ENCODE results near the gene KRT86. TPM values are rescaled to one million over a fixed set of nuclear protein-coding genes. Genes with fewer than 3 reads are reported as not detected.
"Not testable (repeated sequence)": the region's sequence is repeated elsewhere in the genome, so short reads cannot be mapped to it uniquely, and the experiment has no call there.

Gene KRT86
- total RNA-seq, 1 experiment from 2014 or later = 0.40 TPM

DNA sequence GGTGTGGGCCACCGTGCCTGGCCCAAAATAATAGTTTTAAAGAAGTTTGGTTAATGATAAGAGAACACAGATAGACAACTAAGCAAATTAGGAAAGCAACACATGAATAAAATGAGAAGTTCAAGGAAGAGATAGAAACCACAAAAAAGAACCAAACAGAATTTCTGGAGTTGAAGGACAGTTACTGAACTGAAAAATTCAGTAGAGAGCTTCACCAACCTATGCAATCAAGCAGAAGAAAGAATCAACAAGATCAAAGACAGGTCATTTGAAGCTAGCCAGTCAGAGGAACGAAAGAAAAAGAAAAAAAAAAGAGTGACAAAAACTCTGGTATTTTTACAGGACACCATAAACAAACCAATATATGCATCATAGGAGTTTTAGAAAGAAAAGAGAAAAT is 62.2 kb downstream of the KRT86 start:
- DNase-seq (ENCODE audit: low read depth) = no peak

DNA sequence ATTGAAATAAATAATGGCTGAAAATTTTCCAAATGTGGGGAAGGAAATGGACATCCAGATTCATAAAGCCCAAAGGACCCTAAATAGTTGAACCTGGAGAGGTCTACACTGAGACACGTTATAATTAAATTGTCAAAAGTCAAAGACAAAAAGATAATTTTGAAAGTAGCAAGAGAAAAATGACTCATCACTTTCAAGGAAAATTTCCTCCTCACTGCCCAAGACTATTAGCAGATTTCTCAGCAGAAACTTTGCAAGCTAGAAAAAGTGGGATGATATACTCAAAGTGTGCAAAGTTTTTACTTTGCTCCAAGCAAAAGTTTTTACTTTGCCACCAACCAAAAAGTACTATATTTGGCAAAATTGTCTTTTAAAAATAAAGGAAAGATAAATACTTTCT is 62.6 kb downstream of the KRT86 start:
- no peak for DNase-seq (ENCODE audit: low read depth)

DNA sequence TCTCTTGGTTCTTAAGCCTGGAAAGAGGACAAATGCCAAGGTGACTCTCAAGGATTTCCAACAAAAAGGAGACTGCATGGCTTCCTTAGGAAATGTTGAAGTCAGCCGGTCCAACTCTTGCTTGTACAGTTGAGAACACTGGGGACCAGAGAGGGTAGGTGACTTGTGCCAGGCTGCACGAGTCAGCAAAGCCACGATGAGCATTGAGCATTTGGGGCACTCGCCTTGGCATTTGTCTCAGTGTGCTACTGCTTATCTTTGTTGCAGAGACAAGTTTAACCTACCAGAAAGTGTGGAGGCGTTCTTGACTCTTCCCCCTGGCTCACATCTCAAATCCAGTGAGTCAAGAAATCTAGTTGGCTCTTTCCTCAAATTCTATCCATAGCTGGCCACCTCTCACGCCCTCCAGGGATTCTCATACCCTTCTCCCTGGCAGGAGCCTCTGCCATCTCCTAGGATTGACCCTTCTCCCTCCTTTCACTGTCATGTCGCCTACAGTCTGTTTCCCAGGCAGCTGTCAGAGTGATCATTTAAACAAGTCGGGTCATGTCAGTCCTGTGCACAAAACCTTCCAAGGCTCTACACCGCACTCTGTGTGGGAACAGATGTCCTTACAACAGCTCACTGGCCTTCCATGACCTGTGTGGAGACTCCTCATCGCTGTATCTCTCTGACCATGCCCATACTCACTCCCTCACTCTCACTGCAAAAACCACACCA is 64.0 kb downstream of the KRT86 start:
- no peak for DNase-seq (ENCODE audit: low read depth)

DNA sequence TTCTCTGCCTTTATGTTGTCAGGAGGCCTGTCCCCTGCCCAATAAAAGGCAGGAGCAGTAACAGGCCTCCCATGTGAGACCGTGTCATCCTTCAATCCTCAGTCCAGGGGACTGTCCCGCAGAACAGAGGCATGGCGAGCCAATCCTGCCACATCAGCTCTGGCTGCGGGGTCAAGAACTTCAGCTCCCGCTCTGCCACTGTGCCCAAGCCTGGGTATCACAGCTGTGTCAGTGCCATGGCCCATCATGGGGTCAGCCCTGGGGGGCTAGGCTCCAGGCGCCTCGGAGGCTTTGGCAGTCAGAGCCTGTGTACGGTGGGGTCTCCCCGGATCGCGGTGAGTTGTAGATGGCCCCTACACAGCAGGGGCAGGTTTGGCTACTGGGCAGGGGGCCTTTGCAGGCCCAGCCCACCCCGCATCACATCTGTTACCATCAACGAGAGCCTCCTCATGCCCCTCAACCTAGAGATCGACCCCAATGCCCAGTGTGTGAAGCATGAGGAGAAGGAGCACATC is 66.7 kb downstream of the KRT86 start:
- DNase-seq (ENCODE audit: low read depth) = no peak

DNA sequence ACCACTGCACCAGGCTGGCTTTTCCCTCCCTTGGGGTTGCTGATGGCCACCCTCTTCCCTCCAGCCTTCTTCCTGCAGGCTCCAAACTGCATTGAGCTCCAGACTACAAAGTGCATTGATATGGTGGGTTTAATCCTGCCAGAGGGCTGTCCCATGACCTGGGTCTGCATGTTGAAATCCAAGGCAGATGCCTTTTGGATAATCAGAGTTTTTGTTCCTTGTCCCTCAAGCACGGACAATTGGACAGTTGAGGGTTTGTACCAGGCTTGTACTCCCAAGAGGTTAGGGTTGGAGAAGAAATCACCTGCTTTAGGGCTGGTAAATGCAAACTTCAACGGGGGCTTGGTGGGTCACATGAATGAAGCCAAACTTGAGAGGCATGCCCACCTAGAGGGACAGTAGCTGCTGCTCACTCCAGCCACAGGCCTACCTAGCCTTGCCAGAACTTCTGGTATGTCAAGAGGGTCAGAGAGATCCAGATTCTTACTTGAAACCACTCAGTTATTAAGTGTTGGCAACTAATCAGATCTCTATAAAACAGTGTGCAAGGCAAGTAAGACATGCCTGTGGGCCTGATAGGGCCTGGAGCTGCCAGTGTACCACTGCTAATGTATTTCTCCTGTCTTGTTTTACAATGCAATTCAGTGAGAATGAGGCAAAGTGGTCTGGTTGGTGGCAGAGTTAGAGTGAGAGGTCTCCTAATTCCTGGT is 68.5 kb downstream of the KRT86 start:
- DNase-seq (ENCODE audit: low read depth) = no peak

DNA sequence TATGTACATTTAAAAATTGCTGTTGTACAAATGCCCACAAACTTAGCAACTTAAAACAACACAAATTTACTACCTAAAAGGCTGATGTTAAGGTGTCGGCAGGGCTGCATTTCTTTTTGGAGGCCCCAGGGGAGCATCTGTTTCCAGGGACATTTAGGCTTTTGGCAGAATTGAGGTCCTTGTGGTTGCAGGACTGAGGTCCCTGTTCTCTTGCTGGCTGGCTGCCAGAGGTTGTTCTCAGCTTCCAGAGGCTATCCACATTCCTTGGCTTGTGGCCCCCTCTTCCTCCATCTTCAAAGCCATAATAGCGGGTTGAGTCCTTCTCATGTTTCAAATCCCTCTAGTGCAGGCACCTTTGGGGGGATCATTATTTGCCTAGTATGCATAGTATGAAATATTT is 69.1 kb downstream of the KRT86 start:
- no peak for DNase-seq (ENCODE audit: low read depth)

DNA sequence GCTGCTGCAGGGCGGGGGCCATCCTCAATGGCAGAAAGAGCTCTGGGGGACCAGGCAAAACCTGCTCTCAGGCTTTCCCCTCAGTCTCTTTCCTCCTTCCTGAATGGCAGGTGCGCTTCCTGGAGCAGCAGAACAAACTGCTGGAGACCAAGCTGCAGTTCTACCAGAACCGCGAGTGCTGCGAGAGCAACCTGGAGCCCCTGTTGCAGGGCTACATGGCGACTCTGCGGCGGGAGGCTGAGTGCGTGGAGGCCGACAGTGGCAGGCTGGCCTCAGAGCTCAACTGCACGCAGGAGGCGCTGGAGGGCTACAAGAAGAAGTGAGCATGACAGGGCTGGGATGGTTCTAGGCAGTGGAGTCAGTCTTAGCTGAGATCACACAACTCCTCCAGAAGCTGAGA is 69.7 kb downstream of the KRT86 start:
- DNase-seq (ENCODE audit: low read depth) = no peak

DNA sequence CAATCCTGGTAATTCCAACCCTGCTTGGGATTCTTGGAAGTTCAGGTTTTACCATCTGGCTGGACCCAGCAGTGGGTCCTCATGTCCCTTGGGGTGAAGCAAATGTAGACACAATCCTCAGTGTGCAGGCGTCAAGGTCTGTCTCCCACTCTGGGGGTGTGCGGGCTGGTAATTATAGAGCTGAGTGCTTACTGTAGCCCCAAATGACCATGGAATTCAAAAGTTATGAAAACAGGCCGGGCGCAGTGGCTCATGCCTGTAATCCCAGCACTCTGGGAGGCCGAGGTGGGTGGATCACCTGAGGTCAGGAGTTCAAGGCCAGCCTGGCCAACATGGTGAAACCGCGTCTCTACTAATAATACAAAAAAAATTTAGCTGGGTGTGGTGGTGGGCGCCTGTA is 70.6 kb downstream of the KRT86 start:
- not testable (repeated sequence) for DNase-seq (ENCODE audit: low read depth)

DNA sequence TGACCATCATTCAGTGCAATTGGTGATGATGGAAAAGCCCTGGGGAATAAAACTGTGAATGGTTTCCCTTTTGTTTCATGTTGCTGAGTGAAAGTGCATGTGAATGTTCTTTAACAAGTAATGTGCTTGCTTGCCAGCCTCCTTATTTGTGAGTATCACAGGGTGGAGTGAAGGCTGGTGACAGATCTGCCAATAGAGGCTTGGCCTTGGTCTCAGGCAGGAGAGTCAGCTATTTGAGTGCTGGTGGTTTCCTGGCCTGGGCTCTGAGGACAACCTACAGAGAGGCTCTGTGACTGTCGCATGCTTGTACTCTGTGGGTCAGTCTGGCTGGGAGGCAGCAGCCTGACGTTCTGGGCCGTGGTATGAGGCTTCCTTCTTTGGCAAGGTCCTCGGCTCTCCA is 72.1 kb downstream of the KRT86 start:
- DNase-seq (ENCODE audit: low read depth) = no peak

DNA sequence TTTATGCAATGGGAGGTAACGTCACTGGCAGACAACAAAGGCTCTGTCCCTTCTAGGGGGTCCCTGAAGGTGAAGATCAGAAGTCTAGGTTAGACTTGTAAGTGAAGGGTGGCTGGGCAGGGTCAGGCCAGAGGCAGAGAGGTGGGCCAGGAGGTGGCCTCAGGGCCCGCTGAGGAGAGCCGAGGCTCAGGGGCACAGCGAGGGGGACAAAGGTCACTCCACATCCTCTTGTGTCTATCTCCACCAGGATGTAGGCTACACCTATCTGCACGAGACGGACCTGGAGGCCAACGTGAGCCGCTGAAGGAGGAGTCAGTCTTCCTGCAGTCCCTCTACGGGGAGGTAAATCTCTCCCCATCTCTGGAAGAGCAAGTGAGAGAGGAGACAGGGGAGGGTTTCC is 72.6 kb downstream of the KRT86 start:
- no peak for DNase-seq (ENCODE audit: low read depth)

DNA sequence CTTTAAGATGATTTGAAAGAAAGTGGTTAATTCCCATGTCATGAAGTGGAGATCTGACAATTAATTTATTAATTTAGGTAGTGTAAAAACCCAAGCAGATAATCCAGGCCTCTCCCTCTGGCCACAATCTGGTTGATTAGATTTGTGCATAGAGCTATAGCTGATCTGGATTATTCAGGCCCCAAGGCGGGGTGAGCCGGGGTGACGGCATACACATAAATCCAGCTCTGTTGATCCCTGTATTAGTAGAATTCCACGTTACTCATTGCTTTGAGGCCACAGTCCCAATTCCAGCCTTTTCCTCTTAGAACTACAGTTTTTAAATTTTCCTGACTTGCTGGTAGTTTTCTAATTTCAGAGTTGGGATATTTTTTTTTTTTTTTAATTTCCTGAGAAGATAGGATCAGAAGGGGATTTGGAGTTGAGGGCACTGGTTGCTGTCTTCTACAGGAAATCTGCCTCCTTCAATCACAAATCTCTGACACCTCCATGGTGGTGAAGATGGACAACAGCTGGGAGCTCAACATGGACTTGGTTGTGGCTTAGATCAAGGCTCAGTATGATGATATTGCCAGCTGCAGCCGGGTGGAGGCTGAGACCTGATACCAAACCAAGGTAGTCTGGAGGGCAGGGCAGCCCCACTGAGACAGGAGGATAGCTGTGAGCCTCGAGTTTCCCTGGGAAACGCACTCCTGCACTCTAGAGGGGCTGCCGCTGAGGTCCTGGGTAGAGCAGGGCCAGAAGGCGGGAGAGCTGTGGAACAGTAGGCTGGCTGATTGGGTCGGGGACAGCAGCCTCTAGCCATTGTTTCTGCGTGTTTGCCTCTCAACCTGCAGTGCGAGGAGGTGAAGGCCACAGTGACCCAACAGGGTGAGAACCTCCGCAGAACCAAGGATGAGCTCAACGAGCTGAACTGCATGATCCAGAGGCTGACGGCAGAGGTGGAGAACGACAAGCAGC is 73.4 kb downstream of the KRT86 start:
- DNase-seq (ENCODE audit: low read depth) = no peak

DNA sequence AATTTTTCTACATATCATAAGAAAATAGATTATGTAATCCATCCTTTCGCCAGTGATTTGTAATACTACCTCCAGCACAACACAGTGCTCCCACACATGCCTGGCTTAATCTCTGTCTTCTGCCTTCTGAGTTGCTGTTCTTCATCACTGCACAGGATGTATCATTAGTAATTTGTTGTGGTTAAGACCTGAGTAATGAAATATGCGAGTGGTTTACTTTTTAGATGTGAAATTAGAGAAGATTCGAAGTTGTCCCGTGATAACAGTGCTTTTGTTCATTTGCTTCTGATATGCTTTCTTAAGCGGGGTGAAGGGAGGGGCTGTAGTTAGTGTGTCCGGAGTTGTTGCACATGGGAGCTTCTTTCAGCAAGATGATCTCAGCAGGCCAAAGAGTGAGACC is 74.8 kb downstream of the KRT86 start:
- DNase-seq (ENCODE audit: low read depth) = no peak

DNA sequence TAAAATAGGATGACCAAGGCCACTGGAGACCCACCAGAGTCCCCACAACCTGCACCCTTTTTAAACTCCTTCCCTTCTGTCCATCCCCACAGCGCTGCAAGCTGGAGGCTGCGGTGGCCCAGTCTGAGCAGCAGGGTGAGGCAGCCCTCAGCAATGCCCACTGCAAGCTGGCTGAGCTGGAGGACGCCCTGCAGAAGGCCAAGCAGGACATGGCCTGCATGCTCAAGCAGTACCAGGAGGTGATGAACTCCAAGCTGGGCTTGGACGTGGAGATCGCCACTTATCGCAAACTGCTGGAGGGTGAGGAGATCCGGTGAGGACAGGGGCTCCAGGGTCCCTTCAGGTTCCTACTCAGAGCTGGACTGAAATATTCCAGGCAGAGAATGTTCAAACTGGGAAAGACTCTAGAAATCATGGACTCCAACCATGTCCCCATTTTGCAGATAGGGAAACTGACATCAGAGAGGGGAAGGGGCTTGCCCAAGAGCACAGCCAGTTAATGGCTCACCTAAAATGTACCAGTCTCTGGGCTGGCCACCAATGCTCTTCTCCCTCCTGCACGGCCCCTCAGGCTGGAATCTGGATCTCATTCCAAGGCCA is 75.7 kb downstream of the KRT86 start:
- no peak for DNase-seq (ENCODE audit: low read depth)

DNA sequence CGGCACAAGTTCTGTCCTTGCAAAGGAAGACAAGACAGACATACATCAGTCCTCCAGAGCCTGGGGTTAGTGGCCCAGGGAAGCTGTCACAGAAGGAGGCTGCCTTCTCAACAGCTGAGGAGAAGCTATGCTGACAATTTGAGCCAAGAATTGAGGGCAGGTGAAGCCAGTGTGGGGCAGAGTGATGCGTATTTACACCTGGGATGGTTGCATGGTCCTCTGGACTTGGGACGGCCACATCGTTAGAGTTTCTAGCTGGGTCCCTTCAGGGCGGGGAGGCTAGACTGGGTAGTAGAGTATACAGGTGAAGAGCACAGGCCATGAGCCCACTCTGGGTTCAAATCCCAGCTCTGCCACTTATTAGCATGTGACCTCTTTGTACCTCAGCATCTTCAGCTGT is 76.3 kb downstream of the KRT86 start:
- DNase-seq (ENCODE audit: low read depth) = no peak

DNA sequence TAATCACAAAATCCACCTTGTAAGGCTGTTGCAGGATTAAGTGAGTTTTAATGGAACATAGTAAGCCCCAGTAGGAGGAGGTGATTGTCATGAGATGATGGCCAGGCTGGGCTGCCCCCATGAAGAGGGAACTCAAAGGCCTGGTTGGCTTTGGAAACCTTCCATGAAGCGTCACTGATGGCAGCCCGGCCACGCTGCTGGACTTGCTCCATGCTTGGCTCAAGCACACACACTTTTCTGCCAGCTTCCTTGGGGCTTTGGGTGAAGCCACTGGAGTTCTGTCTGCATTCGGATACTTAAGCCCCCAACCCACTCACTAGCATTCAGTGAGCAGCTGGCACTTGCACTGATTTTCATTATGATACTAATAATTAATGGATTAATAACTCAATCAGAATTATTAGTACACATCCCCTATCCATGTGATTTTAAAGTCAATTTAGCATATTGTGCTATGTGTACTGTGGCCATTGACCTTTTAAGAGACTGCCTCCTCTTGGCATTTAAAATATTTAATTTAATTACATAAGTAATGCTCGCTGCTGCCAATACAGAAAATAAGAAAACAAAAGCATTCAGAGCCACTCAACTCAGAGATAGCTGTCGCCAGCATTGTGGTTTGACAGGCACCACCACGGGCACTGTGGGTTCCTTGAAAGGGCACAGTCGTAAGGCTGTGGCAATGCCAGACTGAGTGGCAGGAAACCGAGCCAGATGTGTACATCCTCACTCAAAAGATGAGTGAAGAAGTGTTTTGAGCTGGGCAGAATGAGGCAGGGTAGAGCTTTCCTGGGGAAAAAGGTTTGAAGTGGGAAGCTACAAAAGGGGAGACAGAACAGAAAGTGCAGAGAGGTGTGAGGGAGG is 77.0 kb downstream of the KRT86 start:
- no peak for DNase-seq (ENCODE audit: low read depth)

DNA sequence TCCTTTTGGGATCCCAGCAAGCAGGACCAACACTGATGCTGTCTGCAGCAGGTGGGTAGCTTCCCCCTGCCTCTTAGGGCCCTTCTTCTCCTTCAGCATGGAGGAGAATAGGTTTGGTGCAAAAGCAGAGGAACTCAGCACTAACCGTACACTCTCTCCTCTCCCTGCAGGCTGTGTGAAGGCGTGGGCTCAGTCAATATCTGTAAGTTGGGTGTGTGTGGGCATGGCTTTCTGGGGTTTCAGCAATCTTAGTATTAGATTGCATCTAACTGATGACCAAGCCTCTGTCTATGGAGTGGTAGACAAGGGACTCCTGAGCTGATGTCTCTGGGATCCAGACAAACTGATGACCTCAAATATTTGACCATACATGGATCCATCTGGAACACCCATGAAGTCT is 78.5 kb downstream of the KRT86 start:
- no peak for DNase-seq (ENCODE audit: low read depth)

DNA sequence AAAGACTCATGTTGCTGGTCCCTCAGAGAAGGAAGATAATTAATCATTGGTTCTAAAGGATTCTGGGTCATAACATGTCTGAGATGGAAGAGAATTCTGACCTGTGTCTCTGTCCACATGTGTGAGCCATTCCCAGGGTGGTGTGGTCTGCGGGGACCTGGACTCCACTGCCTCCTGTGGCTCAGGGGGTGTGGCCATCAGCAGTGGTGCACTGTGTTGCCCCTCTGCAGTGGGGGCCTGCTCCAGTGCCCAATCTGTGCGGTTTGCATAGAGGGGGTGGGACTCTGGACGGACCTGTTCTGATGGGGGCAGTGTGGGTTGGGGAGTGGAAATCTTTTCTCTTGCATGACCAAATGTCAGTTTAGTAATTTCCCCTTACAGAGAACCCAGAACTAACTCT is 79.3 kb downstream of the KRT86 start:
- no peak for DNase-seq (ENCODE audit: low read depth)

DNA sequence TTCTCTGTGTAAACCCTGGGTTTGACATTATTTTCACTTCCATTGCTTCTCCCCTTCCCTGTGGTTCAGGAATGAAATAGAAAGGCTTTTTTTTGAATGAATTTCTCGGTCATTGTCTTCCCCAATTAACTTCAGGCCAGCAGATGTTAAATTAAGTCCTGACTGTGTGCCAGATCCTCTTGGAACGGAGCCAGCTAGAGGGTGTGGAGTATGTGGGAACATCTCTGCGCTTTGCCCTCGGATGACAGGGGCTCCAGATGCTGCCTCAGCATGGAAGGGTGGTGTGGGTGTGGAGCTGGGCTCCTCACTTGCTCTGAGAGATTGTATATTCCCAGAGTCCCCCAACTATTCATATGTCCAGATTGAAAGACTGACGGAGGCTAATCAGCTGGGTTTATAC is 79.8 kb downstream of the KRT86 start:
- no peak for DNase-seq (ENCODE audit: low read depth)

DNA sequence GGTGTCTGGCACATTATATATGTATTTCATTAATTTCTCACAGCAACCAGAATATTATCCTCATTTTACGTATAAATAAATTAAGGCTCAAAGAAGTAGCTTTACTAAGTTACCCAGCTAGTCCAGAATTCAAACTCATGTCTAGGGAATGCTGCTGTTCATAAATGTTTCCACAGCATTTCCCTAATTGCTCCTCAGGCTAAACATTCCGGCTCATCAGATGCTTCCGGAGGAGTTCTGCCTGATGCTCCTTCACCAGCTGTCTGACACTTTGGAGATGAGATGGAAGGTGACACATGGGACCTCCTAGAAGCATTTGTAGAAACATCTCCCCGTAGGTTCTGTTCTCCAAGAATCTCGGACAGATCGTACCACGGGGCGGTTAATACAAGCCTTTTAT is 80.7 kb downstream of the KRT86 start:
- no peak for DNase-seq (ENCODE audit: low read depth)

DNA sequence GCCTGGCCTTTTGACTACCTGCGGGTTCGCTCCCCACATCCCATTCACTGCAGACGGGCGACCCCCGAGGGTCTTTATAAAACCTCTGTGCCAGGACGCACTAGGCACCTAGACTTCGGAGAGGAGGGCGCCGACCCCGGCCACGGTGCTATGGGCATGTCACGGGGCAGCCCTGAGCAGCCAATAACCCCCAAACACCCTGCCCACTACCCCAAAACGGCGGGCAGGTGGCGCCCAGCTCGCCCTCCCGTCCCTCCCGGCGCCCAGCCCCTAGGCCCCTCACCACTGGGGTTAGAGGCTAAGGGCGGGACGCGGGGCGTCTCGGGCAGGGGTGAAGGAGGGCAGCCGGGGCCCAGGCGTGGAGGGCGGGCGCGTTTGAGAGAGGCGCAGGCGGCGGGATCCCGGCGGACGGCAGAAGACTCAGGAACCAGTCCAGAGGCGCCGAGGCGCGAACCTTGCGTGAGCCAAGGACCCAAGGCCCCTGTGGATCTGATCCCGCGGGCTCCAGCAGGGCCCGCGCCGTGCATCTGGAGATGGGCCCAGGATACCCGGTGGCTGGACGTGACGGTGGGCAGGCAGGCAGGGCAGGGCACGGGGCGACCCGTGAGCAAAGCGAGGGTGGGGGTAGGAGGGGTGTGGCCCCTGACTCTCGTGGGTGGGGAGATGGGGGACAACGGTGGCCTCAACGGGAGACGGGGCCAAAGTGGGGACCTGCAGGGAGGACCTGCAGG is 81.8 kb downstream of the KRT86 start:
- no peak for DNase-seq (ENCODE audit: low read depth)
